GM18907 (cell line): Measurements from ENCODE around the gene ANKRD10.
A peak's percentile ranks its signal among the peaks of the same experiment; 100 is the strongest.
"Not testable (repeated sequence)": the region's sequence is repeated elsewhere in the genome, so short reads cannot be mapped to it uniquely, and the experiment has no call there.

ENCODE experiments used
- ATAC-seq: cut with Tn5 transposase; IDR thresholded peaks from one replicate; pipeline ENCODE4 v1.9.1; 2021; ENCODE audit warnings: mild to moderate bottlenecking, moderate library complexity; ENCODE audit not compliant: unreplicated experiment

The ANKRD10 gene

DNA sequence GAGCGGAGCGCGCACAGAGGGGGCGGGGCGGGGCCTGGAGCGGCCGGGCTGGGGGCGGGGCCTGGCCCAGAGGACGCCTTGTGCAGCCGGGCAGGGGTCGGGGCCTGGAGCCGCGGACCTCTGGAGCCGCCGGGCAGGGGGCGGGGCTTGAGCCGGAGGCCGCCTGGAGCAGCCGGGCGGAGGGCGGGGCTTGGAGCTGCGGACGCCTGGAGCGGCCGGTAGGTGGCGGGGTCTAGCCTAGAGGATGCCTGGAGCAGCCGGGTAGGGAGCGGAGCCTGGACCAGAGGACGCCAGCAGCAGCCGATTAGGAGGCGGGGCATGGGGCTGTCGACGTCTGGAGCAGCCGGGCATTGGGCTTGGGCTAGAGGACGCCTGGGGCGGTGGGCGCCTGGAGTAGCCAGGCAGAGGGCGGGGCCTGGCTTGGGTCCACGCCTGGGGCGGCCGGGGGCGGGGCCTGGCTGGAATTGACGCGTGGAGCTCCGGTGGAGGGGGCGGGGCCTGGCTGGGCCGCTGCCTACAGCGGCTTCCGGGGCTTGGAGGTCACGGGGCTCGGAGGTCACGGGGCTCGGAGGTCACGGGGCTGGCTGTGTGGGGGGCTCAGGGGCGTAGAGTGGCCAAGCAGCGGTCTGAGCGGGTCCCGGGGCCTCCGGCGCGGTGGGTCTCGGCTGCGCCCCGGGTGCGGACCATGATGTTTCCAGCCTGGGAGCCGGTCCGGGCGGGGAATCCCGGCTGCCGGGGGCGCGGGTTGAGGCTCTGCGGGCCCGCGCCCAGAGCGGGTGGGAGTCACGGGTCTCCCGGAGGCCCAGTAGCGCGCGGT is at the start of gene ANKRD10:
Gene ANKRD10, minus strand, starts transcription at position 13 of the 817 bp plus-strand sequence. CDS start 135 bp downstream, outside the sequence.
- peak; percentile 82 for ATAC-seq

DNA sequence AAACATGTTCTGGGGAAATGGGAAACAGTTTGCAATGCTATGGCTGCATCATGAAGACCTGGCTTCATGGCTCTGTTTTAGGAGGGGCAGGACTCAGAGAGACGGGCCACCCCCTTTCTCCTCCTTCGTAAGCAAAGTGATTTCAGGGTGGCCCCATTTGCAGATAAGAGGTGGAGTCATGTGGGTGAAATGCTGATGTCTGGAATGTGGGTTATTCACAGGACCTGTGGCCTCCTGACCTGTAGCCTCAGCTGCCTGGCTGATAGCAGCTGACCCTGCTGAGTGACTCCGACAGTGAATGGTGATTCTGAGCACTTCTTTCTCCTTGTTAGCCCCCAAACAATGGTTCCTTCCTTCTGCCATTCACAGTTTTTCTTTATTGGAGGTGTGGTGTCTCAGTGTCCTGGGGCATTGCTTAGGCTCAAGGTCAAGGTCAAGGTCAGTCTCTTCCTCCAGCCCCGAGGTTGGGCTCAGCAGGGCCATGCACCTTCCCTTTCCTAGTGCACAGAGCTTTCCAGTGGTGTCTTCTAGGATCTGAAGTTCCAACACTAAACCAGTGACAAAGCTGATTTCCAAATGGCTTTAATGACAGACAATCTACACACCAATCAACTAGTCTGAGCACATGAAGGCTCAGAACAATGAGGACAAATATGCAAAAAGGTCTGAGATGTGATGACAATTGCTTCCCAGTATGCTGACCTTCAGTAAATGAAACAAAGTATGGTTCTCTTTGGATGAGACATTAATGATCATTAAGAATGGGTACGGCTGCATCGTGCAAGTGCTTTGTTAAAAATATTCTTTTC is 49.6 kb upstream of the ANKRD10 start:
- ATAC-seq: no peak

DNA sequence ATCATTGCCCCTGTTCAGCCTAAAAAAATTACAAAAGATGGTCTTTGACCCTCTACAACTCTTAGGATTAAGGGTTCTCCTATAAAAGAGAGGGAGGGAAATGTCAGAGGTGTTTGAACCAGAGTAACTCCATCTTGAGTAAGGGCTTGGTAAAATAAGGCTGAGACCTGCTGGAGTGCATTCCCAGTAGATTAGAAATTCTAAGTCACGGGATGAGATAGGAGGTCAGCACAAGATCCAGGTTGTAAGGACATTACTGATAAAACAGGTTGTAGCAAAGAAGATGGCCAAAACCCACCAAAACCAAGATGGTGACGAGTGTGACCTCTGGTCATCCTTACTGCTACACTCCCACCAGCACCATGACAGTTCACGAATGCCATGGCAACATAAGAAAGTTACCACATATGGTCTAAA is 48.7 kb upstream of the ANKRD10 start:
- ATAC-seq: no peak

DNA sequence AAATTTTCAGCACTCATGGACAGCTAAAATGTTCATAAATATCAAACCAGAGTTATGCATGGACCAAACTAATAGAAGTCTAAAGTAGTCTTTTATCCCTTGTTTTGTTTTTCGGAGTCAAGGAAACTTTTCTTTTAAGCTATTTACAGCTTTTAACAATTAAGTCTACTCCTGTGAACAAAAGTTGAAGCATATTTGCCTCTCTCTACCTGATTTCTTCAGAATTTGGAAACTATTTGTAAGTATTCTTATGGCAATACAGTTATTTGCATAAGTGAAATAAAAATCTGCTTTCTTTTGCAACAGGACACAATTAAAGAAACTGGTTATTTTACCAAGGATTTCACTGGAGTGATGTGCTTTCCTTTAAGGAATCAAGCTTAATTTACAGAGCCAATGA is 47.1 kb upstream of the ANKRD10 start:
- ATAC-seq: no peak

DNA sequence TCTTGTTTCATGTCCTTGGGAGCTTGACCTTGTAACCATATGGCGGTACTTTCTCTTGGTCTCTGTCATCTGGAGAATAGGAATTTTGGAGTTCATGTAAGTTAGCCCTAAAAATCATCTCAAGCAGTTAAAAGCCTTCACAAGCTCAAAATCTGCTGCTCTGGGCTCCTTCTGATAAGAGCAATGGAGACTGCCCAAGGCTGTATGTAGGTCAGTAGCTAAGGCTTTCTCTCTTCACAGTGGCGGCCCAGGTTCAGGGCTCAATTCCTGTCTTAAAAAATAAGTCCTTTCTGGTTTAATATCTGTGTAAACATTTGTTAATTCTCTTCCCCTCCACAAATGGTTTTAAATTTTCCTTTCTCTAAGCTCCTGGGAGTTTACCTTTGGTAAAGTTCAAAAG is 45.3 kb upstream of the ANKRD10 start:
- ATAC-seq: no peak

DNA sequence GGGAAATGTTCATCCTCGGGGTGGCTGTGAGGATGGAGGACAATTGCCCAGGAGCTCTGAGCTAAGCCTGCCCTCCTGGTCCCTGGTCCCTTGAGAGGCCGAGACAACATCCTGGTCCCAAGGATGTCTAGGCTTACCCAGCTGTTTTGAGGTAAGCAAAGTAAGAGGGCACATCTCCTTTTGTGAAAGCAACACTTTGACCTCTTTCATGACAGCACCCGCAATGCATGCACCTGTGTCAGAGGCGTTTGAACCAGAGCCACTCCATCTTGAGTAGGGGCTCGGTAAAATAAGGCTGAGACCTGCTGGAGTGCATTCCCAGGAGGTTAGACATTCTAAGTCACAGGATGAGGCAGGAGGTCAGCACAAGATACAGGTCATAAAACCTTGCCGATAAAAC is 43.1 kb upstream of the ANKRD10 start:
- ATAC-seq: no peak

DNA sequence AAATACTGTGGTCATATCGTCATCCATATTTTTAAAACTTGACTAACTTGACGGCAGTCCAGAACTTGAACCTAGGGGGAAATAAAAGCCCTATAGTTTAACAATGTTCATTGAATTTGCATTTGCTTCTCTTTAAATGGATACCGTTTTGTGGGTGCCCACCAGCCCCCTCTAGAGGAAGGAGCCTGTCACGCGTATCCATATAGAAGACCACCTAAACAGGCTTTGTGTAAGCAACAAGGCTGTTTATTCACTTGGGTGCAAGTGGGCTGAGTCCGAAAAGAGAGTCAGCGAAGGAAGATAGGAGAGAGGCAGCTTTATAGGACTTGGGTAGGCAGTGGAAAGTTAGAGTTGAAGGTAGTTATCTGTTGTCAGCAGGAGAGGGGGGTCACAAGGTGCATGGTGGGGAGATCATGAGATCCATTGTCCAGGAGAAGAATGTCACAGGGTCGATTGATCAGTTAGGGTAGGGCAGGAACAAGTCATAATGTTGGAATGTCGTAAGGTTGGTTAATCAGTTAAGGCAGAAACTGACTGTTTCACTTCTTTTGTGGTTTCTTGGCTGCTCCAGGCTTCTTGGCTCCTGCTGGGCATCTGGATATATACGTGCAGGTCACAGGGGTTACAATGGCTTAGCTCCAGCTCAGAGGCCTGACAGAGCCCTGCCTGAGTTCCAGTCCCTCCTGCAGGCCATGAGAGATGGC is 42.5 kb upstream of the ANKRD10 start:
- no peak for ATAC-seq

DNA sequence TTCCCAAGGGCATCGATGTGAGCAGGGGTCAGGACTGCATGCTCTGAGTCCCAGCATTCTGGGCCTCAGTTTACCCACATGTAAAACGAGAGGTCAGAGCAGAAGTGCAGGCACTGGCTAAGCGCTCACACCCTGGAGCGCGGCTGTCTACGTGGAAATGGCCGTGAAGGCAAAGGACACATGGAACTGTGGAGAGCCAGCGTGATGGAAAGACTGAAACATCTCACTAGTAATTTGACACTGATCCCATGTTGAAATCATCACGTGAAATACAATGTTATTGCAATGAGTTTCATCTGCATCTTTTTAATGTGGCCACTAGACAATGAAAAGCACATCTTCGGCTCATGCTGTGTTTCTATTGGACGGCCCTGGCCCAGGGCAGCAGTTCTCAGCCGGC is 41.3 kb upstream of the ANKRD10 start:
- not testable (repeated sequence) for ATAC-seq

DNA sequence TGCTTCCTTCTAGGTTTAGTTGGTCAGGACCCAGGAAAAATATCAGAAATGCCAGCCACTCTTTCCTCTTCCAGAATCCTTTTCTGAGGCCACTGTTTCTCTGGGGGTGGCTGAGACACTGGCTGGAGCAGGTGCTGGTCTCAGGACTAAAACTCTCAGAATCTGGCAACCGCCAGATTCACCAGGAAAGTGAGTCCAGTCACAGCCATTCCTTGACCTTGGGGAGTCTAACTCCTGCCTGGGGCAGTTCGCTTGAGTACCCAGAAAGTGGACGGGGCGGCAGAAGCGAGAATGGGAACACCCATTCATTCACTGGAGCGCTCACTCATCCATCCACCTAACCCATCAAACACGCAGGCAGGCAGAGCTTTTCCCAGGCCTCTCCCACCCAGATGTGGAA is 40.7 kb upstream of the ANKRD10 start:
- not testable (repeated sequence) for ATAC-seq

DNA sequence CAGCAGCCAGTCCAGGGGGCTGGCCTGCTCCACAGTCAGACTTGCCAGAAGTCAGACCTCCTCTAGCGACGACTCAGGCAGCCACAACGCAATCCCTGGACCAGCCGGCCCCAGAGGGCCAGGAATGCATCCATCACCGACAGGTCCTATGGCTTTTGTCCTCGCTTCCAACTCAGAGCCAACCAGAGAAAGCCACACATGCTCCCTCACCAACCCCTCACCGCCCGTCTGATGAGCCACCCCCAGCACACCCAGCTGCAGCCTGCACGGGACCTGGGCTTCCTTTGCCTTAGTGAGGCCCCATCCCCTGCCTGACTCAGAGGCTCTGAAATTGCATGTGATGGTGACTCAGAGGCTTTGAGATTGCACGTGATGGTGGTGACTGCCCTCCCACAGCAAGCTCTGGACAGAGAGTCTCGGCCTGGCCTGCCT is 40.2 kb upstream of the ANKRD10 start:
- ATAC-seq: peak; percentile 60

DNA sequence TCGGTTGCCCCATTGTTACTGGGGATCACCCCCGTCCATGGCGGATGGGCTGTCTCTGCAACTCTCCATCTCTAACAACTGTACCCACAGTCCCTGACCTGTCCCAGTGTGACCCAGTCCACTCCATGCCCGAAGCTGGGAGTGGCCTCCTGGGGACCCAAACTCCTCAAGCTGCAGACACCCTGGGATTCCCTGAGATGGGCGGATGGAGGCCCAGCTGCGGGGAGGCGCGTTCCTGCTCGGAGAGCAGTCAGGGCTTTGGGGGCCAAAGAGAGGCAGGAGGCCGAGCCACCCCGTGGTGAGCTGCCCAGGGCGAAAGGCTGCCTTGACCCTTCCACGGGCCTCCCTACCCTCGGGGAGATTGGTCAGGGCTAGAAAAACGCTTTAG is 39.7 kb upstream of the ANKRD10 start:
- ATAC-seq: not testable (repeated sequence)

DNA sequence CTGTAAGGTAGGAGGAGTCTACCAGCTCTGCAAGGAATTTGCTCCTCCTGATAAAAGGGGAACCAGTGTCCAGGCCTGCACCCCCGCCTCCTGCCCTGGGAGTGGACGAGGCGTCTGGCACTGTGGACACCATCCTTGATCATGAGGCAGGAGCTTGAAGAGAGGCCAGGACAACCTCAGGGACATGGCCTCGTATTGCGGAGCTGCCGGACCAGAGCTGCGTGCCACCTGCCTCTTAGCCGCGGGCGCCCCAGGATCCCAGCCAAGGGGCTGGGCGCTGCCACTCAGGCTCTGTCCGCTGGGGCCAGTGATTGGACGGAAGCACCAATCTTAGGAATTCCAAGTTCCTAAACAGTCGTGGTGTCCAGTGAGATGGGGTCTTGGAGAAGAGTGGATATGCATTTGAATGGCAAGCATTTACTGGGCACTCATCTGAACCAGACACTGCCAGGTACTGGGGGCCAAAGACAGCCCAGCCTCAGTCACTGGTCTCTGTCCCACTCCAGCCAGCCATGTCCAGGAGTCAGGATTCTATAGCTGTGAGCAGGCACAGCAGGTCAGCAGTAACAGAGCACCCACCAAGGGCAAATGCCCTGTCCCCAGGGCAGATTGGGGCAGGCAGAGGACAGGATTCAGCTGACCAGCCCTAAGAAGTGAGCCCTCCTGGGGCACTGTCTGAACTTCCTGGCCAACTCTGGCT is 39.1 kb upstream of the ANKRD10 start:
- ATAC-seq: no peak

DNA sequence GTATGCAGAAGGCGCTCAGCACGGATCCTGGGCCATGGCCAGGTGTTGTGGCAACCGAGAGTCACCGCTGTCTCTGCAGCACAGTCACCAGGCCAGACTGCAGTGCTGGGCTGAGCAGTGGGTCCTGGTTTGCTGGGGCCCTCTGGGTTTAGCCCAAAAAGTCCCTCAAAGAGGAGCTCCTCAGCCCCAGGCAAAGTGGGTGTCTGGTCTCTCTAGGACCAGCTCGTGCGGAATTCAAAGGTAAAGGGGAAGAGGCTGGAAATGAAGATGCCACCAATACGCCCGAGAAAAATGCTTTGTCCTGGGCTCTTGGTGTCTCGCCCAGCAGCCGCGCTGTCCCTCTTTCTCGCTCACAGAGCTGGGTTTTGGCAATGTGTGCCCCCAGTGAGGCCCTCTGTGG is 38.5 kb upstream of the ANKRD10 start:
- no peak for ATAC-seq

DNA sequence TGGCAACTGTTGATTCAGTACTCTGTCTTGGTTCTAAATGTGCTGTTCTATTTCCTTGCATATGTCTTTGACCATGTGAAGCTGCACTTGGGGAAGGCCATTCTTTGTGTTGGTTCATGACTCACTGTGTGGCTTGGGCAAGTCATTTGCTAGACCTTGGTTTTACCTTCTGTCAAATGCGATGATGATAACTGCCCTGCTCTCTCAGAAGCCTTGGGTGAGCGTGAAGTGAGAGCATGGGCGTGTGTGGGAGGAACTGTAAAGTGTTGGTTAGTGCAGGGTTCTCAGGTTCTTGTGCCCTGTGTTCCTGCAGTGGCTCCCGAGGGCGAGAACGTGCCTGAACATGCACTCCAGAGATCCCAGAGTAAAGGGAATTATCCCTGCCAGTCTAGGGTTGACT is 37.3 kb upstream of the ANKRD10 start:
- ATAC-seq: peak; percentile 52

DNA sequence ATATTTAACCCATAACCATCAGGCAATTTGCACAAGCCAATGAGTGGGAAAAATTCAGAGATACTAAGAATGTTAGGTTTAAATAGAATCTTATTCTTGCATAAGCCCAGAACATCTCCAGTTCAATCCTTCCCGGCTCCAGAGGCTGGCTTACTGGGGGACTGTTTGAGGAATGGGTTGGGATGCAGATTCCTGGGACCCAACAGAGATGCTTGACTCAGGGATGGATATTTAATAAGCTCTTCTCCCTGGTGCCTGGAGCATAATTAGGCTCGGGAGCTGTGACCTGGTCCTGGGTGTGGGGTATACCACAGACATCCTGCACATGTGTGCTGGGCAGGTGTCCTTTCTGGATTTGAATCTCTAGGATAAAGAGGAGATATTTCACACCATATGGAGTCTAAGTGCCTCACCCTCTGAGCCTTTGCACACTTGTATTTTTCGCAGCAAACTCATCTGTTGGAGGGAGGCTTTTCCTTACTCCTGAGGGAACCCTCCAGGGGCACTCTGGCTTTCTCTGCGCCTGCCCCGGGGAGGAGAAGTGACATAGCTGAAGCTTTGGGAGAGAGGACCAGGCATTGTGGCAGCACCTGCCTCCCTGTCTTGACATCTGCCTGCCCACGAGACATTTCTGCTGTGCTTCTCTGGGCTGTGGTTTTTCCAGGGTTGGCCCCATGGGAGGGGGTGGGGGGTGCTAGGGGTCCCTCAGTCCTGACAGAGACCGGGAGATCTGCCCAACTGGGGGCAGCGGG is 36.1 kb upstream of the ANKRD10 start:
- no peak for ATAC-seq

DNA sequence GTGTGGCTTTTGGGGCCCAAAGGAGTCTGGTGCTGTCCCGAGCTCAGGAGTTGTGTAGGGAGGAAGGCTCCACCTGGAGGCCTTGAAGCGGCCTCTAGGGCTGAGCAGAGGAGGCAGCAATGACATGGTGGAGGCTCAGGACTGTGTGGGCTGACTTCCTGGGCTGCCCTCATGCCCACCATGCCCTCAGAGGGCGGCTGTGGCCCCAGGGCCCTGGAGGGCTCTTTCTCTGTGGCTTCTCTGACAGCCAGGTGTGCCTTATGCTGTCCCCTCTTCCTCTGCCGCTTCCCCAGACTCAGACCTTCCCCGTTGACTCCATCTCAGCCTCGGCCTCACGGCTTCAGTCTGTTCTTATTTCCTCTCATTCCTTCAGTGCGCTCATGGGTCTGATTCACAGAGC is 35.5 kb upstream of the ANKRD10 start:
- no peak for ATAC-seq

DNA sequence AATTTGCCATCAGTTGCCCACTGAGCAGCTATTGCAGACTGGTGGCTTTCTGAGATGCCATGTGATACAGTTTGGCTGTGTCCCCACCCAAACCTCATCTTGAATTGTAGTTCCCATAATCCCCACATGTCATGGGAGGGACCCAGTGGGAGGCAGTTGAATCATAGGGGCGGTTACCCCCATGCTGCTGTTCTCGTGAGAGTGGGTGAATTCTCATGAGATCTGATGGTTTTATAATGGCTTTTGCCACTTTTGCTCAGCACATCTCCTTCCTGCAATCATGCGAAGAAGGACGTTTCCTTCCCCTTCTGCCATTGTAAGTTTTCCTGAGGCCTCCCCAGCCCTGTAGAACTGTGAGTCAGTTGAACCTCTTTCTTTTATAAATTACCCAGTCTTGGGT is 34.8 kb upstream of the ANKRD10 start:
- ATAC-seq: no peak

DNA sequence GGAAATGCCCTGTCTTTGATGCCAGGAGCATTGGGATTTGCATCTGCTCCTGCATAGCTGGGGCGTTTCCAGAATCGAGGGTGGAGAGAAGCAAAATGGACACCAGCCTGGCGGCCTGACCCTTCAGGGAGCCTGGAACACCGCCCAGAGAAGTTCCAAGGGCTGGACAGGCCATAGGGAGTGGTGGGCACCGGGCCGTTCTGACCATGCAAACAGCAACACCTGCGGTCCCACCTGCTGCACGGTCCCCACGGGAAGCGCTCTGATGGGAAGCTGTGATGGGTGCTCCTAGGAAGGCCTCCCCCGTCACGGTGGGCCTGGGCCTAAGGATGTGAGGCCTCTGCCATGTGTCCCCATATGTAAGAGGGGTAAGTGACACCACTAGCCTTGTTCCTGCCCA is 34.2 kb upstream of the ANKRD10 start:
- no peak for ATAC-seq

DNA sequence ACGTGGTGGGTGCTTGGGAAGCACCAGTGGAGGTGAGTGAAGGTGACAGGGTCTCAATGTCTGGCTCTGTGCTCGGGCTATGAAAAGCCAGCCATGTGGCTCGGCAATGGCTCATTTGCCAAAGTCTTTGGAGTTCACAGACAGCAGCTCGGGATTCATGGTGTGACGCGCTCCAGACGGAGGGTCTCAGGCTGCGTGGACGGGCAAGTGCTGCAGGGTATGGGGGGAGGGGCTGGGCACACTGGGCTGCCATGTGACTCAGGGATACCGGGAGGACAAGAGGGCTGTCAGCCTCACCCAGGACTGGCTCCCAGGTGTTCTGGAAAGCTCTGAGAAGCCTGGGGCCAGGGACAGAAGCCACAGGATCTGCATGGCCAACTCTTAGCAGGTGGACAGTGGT is 32.5 kb upstream of the ANKRD10 start:
- ATAC-seq: not testable (repeated sequence)

DNA sequence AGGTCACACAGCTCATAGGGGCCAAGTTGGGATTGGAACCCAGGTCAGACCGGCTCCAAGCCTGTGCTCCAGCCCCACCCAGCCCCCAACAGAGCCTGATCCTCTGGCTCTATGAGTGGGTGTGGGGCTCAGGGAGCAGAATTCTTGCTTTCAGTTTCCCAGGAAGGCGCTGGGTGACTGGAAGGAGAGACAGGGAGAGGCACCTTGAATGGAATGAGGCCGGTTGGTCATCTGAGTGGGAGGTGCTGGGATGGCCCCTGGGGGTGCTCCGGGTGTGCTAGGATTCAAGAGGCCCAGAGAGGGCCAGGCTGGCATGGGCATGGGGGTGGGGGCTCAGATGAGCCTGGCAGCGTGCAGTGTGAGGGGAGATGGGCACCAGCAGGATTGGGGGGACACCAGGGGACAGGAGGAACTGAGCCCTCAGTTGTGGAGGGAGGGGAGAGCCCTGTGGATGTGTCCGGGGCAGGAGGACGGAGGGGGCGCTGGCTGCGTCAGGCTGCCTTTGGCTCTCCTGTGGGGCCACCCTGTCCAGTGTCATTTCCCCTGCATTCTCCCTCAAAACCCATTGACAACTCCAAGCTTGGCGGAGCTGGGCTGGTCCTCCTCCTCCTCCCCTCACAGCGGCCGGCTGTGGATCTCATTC is 31.2 kb upstream of the ANKRD10 start:
- no peak for ATAC-seq
